A673 (cell line): Measurements from ENCODE around the gene PCK1.

Experiments used
- EZH2 ChIP-seq: fragments of 200-600 bp; sonication (generic); IDR thresholded peaks from 2 replicates; pipeline ENCODE4 v1.6.1; 2017; ENCODE audit warnings: borderline replicate concordance, low read depth, mild to moderate bottlenecking, mixed read lengths, antibody characterized with exemption, low read length; ENCODE audit not compliant: poor library complexity, severe bottlenecking
- TF ChIP-seq, protein P1 (sequence below): fragments of 300-800, 200-600 bp; sonication (generic); conservative IDR thresholded peaks from 2 replicates; pipeline ENCODE4 v1.5.1; 2017; ENCODE audit warnings: low read depth, mild to moderate bottlenecking, antibody characterized with exemption, low read length, moderate library complexity, mixed read lengths

DNA sequence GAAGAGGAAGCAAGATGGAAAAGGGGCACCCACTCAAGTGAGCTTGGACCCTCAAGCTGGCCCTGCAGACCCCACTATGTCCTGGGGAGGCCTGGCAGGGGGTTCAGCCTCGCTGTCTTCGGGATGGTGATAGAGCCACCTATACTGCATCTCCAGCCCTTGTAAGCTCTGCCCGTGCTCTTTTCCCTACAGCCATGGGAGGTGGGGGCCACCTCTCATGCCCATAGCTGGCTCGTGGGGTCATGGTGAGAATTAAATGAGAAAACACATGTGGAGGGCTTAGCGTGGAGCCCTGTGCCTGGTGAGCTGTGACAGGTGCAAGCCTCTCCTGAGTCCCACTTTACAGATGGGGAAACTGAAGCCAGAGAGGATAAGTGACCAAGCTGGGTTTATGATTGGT lies 27.7 kb downstream of the PCK1 start:
- TF ChIP-seq, protein P1, sequence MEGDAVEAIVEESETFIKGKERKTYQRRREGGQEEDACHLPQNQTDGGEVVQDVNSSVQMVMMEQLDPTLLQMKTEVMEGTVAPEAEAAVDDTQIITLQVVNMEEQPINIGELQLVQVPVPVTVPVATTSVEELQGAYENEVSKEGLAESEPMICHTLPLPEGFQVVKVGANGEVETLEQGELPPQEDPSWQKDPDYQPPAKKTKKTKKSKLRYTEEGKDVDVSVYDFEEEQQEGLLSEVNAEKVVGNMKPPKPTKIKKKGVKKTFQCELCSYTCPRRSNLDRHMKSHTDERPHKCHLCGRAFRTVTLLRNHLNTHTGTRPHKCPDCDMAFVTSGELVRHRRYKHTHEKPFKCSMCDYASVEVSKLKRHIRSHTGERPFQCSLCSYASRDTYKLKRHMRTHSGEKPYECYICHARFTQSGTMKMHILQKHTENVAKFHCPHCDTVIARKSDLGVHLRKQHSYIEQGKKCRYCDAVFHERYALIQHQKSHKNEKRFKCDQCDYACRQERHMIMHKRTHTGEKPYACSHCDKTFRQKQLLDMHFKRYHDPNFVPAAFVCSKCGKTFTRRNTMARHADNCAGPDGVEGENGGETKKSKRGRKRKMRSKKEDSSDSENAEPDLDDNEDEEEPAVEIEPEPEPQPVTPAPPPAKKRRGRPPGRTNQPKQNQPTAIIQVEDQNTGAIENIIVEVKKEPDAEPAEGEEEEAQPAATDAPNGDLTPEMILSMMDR: no peak
- TF ChIP-seq EZH2: no peak
